HG02885 (cell line): Measurements from ENCODE around the gene AKR1C4.
"Not testable (repeated sequence)": the region's sequence is repeated elsewhere in the genome, so short reads cannot be mapped to it uniquely, and the experiment has no call there.

Experiments used
- ATAC-seq: cut with Tn5 transposase; IDR thresholded peaks from one replicate; pipeline ENCODE4 v1.9.1; 2021; ENCODE audit warnings: mild to moderate bottlenecking; ENCODE audit not compliant: unreplicated experiment, poor library complexity

Gene AKR1C4

DNA sequence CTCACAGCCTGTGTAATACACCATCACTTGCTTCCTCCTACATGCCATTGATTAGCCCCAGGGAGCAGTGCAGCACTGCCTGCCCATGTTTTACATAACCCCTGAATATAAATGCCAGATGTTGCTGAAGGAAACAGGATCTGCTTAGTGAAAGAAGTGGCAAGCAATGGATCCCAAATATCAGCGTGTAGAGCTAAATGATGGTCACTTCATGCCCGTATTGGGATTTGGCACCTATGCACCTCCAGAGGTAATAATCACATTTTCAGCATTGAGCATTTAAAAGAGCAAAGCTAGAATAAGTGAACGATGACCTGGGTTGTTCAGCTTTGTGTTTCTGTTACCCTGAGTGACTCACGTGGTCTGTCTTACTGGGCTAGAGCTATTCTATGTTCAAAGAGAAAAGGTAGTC lies at the start of gene AKR1C4:
AKR1C4 (plus strand) TSS at position 136 of the 412 bp plus-strand sequence; CDS start at position 167, 31 bp downstream.
- no peak for ATAC-seq

DNA sequence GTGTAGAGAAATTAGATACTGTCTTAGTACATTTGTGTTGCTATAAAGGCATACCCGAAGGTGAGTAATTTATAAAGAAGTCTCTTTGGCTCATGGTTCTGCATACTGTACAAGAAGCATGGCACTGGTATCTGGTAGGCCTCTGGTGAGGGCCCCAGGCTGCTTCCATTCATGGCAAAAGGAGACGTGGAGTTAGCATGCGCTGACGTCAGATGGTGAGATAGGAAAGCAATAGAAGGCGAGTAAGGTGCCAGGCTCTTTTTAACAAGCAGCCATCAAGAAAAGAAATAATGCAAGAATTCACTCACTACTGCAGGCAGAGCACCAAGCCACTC lies 49.8 kb upstream of the AKR1C4 start:
- no peak for ATAC-seq

DNA sequence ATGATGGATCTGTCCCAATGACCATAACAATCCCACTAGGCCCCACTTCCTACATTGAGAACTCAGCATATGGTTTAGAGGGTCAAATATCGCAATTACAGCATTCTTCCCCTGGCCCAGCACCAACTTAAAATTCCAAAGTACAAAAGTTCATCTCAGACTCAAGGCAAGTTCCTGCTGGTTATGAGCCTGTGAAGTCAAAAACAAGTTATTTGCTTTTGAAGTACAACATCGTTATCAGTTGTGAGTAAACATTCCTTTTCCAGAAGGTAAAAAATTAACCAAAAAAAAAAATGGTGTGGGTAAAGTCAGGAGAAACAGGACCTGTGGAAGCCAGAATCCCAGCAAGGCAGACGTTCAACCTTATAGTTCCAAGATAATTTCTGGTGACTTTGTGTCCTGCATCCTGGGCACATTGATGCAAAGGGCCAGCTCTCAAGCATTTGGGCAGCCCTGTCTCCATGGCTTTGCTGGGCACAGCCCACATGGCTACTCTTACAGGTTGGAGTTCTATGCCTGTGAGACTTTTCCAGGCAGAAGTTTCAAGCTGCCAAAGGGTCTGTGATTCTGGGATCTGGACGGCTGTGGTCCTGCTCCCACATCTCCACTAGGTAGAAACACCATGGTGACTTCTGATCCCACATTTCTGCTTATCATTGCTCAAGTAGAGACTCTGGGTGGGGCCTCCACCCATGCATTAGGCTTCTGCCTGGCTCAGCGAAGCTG lies 49.2 kb upstream of the AKR1C4 start:
- ATAC-seq: no peak

DNA sequence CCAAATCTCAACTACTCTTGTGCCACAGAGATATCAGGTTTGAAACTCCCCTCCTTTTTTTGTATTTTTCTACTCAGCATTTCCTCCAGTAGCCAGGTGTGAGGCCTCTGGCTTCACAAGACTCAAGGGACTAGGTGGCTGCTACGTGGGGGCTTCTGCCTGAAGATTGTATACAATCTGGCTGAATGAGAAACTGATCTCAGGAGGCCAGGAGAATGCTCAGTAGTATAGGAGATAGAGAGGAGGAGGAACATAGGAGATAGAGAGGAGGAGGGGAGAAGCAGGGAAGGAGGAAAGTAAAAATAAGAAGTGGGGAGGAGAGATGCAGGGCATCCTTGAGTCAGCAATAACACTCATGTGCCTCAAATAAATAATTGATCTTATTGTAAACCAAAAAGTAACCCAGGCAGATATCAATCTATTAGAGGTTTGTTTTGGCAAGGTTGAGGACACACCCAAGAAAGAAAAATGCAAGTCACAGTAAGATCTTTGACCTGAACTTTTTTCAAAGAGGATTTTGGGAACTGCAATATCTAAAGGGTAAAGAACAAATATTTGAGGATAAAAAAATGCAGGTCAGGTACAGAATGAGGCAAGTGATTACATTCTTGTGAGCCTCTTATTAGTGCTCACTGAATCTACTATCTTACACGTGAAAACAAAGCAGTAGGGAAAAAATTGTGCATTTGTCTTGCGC lies 48.5 kb upstream of the AKR1C4 start:
- ATAC-seq: no peak

DNA sequence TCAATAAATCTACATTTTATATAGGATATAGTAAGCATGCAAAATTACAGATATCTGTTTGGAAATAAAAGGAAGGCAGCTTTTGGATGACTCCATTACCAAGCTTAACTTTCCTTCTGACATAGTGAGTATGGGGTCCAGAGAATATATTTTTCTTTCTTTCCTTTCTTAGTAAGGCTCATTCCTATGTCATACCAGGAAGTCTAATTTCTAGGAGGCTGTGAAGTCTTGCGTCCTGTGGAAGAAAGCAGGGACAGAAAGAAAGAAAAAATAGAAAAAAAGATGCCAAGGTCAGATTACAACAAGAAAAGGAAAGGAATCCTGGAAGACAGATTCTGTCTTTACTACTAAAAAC lies 48.0 kb upstream of the AKR1C4 start:
- ATAC-seq: no peak

DNA sequence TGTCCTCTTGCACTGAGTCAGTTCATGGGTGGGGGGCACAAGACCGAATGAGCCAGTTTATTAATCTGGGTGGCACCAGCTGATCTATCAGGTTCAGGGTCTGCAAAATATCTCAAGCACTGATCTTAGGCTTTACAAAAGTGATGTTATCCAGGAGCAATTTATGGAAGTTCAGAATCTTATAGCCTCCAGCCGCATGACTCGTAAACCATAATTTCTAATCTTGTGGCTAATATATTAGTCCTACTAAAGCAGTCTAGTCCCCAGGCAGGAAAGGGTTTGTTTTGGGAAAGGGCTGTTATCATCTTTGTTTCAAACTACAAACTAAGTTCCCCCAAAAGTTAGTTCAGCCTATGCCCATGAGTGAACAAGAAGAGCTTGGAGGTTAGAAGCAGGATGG lies 45.6 kb upstream of the AKR1C4 start:
- ATAC-seq: no peak

DNA sequence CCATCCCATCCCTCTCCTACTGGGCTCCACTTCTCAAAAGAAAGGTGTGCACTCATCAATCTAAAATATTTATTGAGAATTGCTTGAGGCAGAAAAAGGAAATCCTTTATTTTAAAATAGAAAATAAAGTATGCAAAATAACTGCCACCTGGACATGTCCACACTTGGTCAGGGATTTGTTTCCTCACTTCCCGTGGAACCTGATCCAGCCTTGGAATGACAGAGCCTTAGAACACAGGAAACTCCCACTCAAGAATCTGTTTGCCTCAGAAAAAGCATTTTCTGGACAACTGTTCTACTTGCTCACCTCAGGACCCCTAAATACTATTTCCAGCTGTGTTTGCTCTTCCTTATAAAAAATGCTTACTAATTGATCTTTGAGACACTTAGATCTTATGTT lies 40.7 kb upstream of the AKR1C4 start:
- no peak for ATAC-seq

DNA sequence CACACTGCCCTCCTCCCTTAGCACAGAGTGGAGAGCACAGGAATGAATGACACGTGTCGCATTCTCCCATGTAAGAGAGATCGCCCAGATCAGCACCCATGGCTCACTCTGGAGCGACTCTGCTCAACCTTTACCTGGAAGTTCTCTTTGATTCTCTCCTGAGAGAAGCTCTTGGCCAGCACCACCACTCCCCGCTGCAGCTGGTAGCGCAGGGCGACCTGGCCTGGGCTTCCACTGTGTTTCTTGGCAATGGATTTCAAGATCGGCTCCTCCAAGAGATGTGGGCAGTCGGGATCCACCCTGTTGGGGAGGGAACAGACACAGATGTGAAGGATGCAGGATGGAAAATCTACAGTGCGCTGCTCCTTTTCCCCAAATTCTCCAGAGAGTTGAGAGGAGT lies 39.1 kb upstream of the AKR1C4 start:
- ATAC-seq: no peak

DNA sequence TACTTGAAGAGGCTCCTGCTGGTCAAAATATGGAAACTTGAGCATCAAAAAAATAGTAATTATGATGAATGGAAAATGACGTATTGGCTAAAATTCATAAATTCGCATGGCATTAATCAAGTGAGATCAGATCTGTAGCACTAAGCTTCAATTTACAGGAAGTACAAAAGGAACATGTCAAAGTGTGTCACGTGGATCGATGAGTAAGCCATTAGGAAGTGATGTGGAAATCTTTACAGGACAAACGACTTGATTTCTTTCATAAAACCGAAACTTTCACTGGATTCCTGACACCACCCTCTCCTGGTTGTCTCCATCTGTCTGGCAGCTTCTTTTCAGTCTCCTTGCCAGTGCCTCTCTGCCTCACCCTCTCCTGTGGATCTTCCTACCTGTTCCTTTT lies 37.5 kb upstream of the AKR1C4 start:
- ATAC-seq: no peak

DNA sequence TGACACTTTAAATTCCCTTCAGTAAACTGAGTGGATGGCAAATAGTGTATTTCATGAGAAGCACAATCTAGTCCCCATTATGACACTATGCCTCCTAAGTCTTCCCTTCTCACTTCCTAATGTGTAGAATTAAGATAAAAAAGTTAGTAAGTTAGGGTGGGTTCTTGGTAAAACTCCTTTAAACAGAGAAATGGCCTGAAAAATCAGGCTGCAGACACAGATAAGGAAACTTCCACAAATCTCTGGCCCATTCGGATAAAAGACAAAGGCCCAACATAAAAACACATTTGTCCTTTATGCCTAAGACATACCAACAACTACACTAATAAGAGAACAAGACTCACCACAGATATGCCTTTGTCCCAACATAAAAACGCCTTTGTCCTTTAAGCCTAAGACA lies 33.1 kb upstream of the AKR1C4 start:
- ATAC-seq: no peak

DNA sequence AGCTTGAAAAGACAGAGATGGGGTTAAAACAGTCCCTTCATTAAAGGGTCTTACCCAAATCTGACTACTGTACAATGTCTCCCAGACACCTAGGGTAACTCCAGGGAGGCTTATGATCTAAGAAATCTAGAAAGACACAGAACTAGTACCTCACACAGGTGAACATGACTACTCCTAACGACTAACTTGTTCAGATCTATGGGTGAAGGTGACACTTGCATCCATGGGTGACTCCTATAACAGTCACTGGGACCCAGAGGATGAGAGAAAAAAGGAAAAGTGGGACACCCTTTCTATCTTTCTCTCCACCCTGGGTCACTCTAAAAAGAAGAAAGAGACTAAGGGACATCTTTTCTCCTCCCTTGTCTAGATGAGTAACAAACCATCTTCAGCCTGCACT lies 30.9 kb upstream of the AKR1C4 start:
- no peak for ATAC-seq

DNA sequence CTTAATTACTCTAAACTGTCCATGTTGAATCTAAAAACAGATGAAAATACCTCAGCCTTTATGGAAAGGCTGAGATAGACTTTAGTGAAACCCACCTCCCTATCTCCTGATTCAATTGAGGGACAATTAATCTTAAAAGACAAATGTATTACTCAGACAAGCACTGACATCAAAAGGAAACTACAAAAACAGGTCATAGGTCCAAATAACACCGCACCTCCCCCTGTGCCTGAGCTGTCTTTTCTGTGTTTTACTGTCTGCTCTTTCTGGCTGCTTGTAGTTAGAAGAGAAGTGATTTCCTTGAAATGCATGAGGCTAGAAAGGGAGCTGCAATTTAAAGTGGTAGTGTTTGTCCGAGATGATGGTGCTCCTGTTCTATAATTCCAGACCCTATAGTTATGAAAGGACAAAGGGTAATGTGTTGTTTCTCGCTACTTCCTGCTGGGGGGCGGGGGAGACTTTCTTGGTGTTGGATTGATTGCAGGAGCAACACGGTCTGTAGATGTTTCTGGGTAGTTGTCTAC lies 27.7 kb upstream of the AKR1C4 start:
- ATAC-seq: no peak

DNA sequence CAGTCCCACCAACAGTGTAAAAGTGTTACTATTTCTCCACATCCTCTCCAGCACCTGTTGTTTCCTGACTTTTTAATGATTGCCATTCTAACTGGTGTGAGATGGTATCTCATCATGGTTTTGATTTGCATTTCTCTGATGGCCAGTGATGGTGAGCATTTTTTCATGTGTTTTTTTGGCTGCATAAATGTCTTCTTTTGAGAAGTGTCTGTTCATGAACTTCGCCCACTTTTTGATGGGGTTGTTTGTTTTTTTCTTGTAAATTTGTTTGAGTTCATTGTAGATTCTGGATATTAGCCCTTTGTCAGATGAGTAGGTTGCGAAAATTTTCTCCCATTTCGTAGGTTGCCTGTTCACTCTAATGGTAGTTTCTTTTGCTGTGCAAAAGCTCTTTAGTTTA lies 21.1 kb upstream of the AKR1C4 start:
- ATAC-seq: not testable (repeated sequence)

DNA sequence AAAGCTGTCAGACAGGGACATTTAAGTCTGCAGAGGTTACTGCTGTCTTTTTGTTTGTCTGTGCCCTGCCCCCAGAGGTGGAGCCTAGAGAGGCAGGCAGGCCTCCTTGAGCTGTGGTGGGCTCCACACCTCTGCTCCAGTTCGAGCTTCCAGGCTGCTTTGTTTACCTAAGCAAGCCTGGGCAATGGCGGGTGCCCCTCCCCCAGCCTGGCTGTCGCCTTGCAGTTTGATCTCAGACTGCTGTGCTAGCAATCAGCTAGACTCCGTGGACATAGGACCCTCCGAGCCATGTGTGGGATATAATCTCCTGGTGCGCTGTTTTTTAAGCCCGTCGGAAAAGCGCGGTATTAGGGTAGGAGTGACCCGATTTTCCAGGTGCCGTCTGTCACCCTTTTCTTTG lies 16.1 kb upstream of the AKR1C4 start:
- not testable (repeated sequence) for ATAC-seq

DNA sequence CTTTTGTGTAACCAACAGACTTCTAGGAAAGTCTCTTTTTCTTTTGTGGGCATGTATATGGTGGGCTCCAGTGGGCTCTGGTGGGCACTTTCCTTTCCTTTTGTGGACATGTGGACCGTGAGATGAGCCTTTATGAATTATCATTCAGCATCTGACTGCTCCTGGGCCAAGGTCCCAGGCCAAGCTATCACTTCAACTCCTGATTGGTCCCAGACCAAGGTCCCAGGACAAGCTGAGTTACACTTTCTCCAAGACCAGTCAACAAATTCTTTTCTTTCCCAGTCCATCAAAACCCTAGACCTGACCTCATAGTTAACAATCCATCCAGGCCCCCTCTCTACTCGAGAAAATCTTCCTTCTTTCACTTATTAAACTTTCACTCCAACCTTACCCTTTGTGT lies 12.7 kb upstream of the AKR1C4 start:
- ATAC-seq: no peak

DNA sequence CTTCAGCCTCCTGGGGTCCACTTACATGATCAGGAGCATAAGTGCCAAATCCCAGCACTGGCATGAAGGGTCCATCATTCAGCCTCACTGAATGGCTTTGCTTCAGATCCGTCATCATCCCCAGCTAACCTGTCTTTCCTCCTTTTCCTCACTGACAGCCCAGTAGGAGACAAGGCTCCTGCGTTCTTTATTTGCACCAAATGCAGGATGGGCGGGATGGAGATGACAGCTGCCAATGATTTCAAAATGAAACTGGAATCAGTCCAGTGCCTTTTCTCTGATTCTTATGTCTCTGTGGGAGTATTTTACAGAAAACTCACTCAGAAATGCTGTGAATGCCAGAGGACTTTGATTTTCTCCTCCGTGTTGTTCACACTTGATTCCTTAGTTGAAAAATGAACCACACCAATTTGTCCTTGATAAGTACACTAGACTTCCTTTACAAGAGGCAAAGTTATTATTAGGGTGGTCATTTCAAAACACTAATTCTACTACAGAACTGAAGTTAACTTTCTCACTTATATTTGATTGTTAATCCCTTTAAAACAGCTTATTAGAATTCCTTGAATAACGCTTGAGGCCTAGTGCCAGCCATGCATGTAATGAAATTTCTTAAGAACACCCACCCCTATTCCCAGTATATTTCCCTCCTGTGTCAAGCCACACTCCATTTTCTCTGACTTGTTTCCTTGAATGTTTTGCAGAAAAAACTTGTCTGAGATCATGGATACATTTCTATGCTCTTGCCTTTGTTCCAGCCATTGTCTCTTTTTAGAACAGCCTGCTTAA lies 11.5 kb upstream of the AKR1C4 start, which contains the start of gene AKR1C8:
AKR1C8 (minus strand) TSS at position 164 of the 789 bp plus-strand sequence; CDS start at position 118, 46 bp downstream.
- no peak for ATAC-seq

DNA sequence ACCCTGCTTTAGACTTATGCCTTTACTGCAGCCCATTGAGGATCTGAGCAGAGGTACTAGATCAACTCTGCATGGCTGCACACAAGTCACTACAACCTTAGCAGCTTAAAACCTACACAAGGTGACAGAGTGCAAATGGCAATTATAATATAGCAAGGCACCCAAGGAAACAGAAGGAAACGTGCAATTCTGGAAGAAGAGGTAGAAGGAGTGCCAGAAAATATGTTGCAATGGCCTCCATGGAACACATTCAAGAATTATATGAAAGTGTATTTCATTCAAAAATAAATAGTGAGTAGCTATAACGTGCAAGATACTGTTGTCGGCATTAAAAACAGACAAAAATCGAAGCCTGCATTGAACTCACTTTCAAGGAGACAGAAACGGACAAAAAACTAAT lies 8.8 kb upstream of the AKR1C4 start:
- no peak for ATAC-seq

DNA sequence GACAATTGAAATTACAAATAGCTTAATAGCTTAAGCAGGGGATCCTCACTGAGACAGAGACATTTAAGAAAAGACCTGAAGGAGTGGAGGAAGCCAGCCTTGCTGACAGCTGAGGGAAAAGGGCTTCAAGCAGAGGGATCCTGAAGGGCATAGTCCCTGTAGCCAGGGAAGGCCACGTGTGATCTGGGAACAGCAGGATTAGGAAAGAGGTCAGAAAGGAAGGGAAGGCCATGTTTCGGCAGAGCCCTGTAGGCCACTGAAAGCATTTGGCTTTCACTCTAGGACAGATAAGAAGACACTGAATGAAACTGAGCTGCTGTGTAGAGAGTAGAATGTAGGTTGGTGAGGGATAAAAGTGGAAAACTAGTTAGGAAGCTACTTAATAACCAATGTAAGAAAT lies 8.3 kb upstream of the AKR1C4 start:
- no peak for ATAC-seq

DNA sequence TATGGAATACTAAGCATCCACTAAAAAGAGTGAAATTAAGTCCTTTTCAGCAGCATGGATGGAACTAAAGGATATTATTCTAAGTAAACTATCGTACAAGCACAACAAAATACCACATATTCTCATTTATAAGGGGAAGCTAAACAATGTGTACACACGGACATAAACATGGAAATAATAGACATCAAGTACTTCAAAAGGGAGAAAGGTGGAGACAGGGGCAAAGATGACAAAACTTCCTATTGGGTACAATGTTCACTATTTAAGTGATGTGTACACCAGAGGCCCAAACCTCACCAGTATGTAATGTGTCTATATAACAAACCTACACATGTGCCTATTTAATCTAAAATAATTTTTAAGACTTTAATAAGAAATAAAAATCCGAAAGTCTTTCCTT lies 2.2 kb upstream of the AKR1C4 start:
- ATAC-seq: no peak

DNA sequence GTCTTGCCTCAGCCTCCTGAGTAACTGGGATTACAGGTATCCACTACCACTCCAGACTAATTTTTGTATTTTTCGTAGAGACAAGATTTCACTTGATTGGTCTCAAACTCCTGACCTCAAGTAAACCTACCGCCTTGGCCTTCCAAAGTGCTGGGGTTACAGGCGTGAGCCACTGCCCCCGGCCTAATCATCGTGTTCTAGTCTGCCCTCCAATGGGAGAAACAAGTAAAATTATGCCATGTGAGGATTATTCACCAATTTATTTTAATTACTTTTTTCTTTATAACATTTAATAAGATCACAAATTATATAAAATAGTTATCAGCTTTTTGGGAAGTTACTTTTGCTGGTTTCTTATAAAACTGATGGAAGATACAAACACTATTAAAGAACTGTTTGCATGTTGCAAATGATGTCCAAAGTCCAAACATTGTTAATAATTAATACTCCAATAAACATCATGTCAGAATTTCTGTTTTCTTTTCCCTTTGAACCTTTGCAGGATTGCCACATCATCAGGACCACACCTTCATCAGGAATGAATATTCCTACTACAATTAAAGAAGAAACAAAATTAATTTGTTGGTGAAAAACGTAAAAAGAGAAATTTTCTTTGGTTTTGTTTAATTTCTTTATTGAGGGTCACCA lies 786 bp upstream of the AKR1C4 start:
- ATAC-seq: no peak

DNA sequence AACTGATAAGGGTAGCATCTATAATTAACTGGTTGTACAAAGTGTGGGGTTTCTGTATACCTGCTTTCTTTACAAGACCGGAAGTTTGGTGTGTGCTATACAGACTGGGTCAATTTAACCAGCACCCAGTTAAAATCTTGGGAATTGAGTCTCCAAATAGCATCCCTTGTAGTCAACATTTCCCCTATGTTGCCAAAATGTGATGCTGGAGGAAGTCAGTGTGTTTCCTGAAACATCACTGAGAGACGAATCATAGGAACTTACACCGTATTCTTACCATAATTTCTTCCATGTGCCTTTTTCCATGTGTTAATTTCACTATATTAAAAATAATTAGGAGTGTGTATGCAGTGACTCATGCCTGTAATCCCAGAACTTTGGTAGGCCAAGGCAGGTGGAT lies 1.7 kb downstream of the AKR1C4 start:
- ATAC-seq: no peak
